ENCODE results near the gene BDH2. TPM values are rescaled to one million over a fixed set of nuclear protein-coding genes. Genes with fewer than 3 reads are reported as not detected.

The BDH2 gene
- total and polyA plus RNA-seq, 2 of the 4 experiments (the other 2 are of a cell fraction) = 49.7 to 52.2 TPM

GRCh38 chr4:103046416-103047290 is 53.0 kb downstream of the BDH2 start:
- no peak overlapping the region for H3K56ac ChIP-seq (ENCODE audit: extremely low read depth, insufficient read depth, low read length)
- in situ Hi-C loops (cut with MboI; ENCODE audit: low sequenced_read_pairs) = no loop called here
- H3K4me3 ChIP-seq (ENCODE audit: insufficient read depth, low read depth, low read length) = no peak overlapping the region
- ChIA-PET CTCF (interaction anchor here (1.0 to 1.7 kb wide), 4 partner anchors 10 to 45 kb away, joined by 4 to 5 read pairs (median 4); no protein-coding TSS in a partner anchor), POLR2A (ENCODE audit: unreplicated experiment) (no interaction called here)
- no peaks in the 10 kb centered on the region for H3K27me3 ChIP-seq (ENCODE audit: control insufficient read depth, insufficient read depth, low read length)
- no peak overlapping the region for H2BK20ac ChIP-seq (ENCODE audit: low read depth, low read length)
- H4K8ac ChIP-seq (ENCODE audit: low read depth in 2 of 2, low read length in 2 of 2) = no peak overlapping the region
- H2AK5ac ChIP-seq (ENCODE audit: low read depth, low read length) = no peak overlapping the region
- H4K91ac ChIP-seq (ENCODE audit: insufficient read depth, low read depth, low read length) = no peak overlapping the region
- H2BK120ac ChIP-seq (ENCODE audit: low read depth, low read length) = no peak overlapping the region
- no peak overlapping the region for H3K18ac ChIP-seq (ENCODE audit: low read depth, low read length)
- no peaks in the 10 kb centered on the region for H3K9me3 ChIP-seq (ENCODE audit: control insufficient read depth, insufficient read depth, low read length)
- H3K4me1 ChIP-seq (ENCODE audit: control insufficient read depth, insufficient read depth, low read length) = peaks cover 1% of the 10 kb centered on the region; the same call in 1 of the 2 replicates
- no peaks in the 10 kb centered on the region; the same call in 1 of the 2 replicates for H3K36me3 ChIP-seq (ENCODE audit: control insufficient read depth, insufficient read depth, low read length)
- no peak overlapping the region for H3K4me2 ChIP-seq (ENCODE audit: low read depth, low read length)
- no peak overlapping the region for H3K14ac ChIP-seq (replicated peaks; ENCODE audit: low read depth, low read length)
- no peaks in the 10 kb centered on the region for H4K20me1 ChIP-seq (ENCODE audit: insufficient read depth, low read length)
- H3K9ac ChIP-seq (ENCODE audit: low read depth, low read length) = no peak overlapping the region
- no CpG with 5 or more reads among the region's 5 CpGs for WGBS, 2 experiments (ENCODE audit: extremely low coverage in 2 of 2, insufficient read length in 1 of 2)
- H3K27ac ChIP-seq (ENCODE audit: insufficient read depth, low read length) = no peak overlapping the region
- H3K23ac ChIP-seq (ENCODE audit: low read depth, low read length) = no peak overlapping the region
- ATAC-seq (ENCODE audit: low read depth) (peak; percentile 87), DNase-seq (peak; percentile 46)
- no peak overlapping the region for H2BK15ac ChIP-seq (ENCODE audit: low read depth, low read length)
- H4K5ac ChIP-seq (ENCODE audit: low read depth, low read length) = no peak overlapping the region
- H2AK9ac ChIP-seq (replicated peaks; ENCODE audit: low read depth, low read length, poor library complexity) = no peak overlapping the region
- no TSS peak for BruUV-seq (replicated peaks)
- intact Hi-C loops (cut with micrococcal nuclease) = loop anchor here (5.0 kb wide), 1 partner anchor 46 kb away; no protein-coding TSS in a partner anchor
- no peaks in the 10 kb centered on the region for H3K9me1 ChIP-seq (ENCODE audit: insufficient read depth, low read length)
- TF ChIP-seq SMC3 (IDR thresholded peaks at IDR 0.05; ENCODE audit: low read depth, low read length) (peak; percentile 36; the same call in 1 of the 2 replicates), CTCF (conservative IDR thresholded peaks at IDR 0.05; ENCODE audit: low read depth, low read length) (peak; percentile 55), RAD21 (IDR thresholded peaks at IDR 0.05; ENCODE audit: low read length) (peak; percentile 42), BHLHE40 (IDR thresholded peaks at IDR 0.05; ENCODE audit: low read depth, low read length) (no peak), MXI1 (IDR thresholded peaks at IDR 0.05; ENCODE audit: borderline replicate concordance, low read depth, low read length) (no peak), MAZ (IDR thresholded peaks at IDR 0.05; ENCODE audit: borderline replicate concordance, low read depth, low read length) (no peak), MAFK (IDR thresholded peaks at IDR 0.05; ENCODE audit: low read depth, low read length) (no peak)
- no peak overlapping the region for H3K4ac ChIP-seq (ENCODE audit: low read depth, low read length)
- H3K79me1 ChIP-seq (ENCODE audit: low read depth in 1 of 2, low read length in 2 of 2) = no peaks in the 10 kb centered on the region
- dilution Hi-C loops (cut with HindIII; ENCODE audit: low sequenced_read_pairs, unreplicated experiment) = no loop called here
- no peak overlapping the region for H2AFZ ChIP-seq (replicated peaks; ENCODE audit: low read length, poor library complexity)
- no peak overlapping the region for H2BK5ac ChIP-seq (ENCODE audit: low read depth, low read length, poor library complexity, severe bottlenecking)

Measured in IMR-90 (cell line).